K562 (cell line): ENCODE results near the gene MBD4. TPM values are rescaled to one million over a fixed set of nuclear protein-coding genes. Genes with fewer than 3 reads are reported as not detected.
A peak's percentile ranks its signal among the peaks of the same experiment; 100 is the strongest.

Experiments used
- FOXK2 ChIP-seq, 2 experiments: fragments of 450-650 bp; IDR thresholded peaks in 1 of 2; conservative IDR thresholded peaks in 1 of 2; 2 replicates each; pipeline ENCODE4 v1.6.1; 2016; ENCODE audit warnings: low read depth in 2 of 2, mild to moderate bottlenecking in 1 of 2
- HNRNPL ChIP-seq: fragments of 200-400 bp; formaldehyde crosslinking; IDR thresholded peaks from 2 replicates; pipeline ENCODE4 v1.6.1; 2017; ENCODE audit warnings: low read depth, mild to moderate bottlenecking, low read length
- KLF10 ChIP-seq: fragments of 250-450 bp; sonication (Bioruptor Pico); IDR thresholded peaks from 2 replicates; pipeline ENCODE4 v1.6.1; 2021; ENCODE audit warnings: matching md5 sums
- NCOR1 ChIP-seq: fragments of 450-650 bp; IDR thresholded peaks from 2 replicates; pipeline ENCODE4 v1.6.1; 2016; ENCODE audit warnings: mild to moderate bottlenecking, moderate library complexity
- RBBP5 ChIP-seq: fragments of 200-600 bp; sonication (generic); IDR thresholded peaks from 2 replicates; pipeline ENCODE4 v1.6.1; 2012; ENCODE audit warnings: borderline replicate concordance, mild to moderate bottlenecking, low read length, control low read depth, inconsistent platforms; ENCODE audit not compliant: insufficient read depth, poor library complexity, severe bottlenecking
- TEAD2 ChIP-seq: fragments of 450-650 bp; IDR thresholded peaks from 2 replicates; pipeline ENCODE4 v1.6.1; 2016; ENCODE audit warnings: missing genetic modification characterization, control low read depth, missing compliant biosample characterization
- ZNF354B ChIP-seq: fragments of 250-450 bp; sonication (Bioruptor Pico); IDR thresholded peaks from 2 replicates; pipeline ENCODE4 v1.4.0; 2020
- ZNF695 ChIP-seq: fragments of 450-650 bp; formaldehyde crosslinking; IDR thresholded peaks from 2 replicates; pipeline ENCODE4 v1.4.0; 2020; ENCODE audit warnings: mild to moderate bottlenecking, moderate library complexity
- polyA plus RNA-seq, 8 experiments: library from polyadenylated mRNA; depleted of rRNA in 4 of 8; stranded (reverse) in 5 of 8; unstranded in 3 of 8; fragments of >200 nt; fragmentation: Nextera tagmentation in 2 of 8; fragmentation: Illumina TruSeq in 1 of 8; extraction: Ambion mirVana in 2 of 8; extraction: Trizol in 1 of 8; gene quantifications; 2 replicates each; pipeline versions ENCODE4 v1.2.1 to v1.2.3, GENCODE V29; 2011 to 2014; ENCODE audit warnings: inconsistent platforms in 1 of 8, missing spikeins in 1 of 8
- total RNA-seq, 7 experiments: library from RNA; depleted of rRNA in 6 of 7; stranded (reverse); fragments of >200 nt in 6 of 7; fragmentation: Illumina TruSeq in 2 of 7; extraction: Trizol in 2 of 7; gene quantifications; 2 replicates each; pipeline versions ENCODE4 v1.2.1 to v1.2.3, GENCODE V29; 2011 to 2021; ENCODE audit warnings: low replicate concordance in 1 of 7
- TF ChIP-seq, protein P1 (sequence below): fragments of 450-650 bp; IDR thresholded peaks from 2 replicates; pipeline ENCODE4 v1.6.1; 2016; ENCODE audit warnings: low read depth
- TF ChIP-seq, protein P2 (sequence below): fragments of 250-450 bp; sonication (Bioruptor Pico); IDR thresholded peaks from 2 replicates; pipeline ENCODE4 v1.9.0; 2021; ENCODE audit warnings: mild to moderate bottlenecking
- TF ChIP-seq, protein P3 (sequence below): fragments of 450-650 bp; formaldehyde crosslinking; IDR thresholded peaks from 2 replicates; pipeline ENCODE4 v1.4.0; 2020; ENCODE audit warnings: mild to moderate bottlenecking, mixed read lengths
- TF ChIP-seq, protein P4 (sequence below): fragments of 250-450 bp; sonication (Bioruptor Pico); IDR thresholded peaks from 2 replicates; pipeline ENCODE4 v1.5.0; 2021

Gene MBD4
- total and polyA plus RNA-seq, 9 of the 15 experiments (the other 6 are each of a cell fraction or from before 2014, with no cell fraction given): 13.3 to 63.9 (median 39.0) TPM

DNA sequence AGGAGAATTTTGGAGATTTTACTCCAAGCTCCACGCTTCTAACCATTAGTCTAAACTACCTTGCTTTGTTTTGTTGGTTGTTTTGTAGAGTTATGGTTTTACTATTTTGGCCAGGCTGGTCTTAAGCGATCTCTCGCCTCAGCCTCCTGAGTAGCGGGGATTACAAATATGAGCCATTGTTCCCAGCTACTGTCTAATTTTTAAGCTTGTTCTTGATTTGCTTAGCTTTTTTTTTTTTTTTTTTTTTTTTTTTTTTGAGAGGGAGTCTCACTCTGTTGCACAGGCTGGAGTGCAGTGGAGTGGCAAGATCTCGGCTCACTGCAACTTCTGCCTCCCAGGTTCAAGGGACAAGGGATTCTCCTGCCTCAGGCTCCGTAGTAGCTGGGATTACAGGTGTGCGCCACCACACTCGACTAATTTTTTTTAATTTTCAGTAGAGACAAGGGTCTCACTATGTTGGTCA lies 39.8 kb downstream of the MBD4 start (continued):
- TF ChIP-seq HNRNPL (no peak), ZNF354B (CRISPR knock-in tag) (no peak), TEAD2 (tag) (no peak), FOXK2 (conservative IDR thresholded peaks at IDR 0.05 in 1 of 2, IDR thresholded peaks at IDR 0.05 in 1 of 2; ENCODE audit: low read depth in 2 of 2) (peak in 1 of 2 experiments; percentile 6; a peak in 1 of 4 replicates), RBBP5 (no peak), KLF10 (CRISPR knock-in tag) (no peak), ZNF695 (no peak), NCOR1 (peak; percentile 6; the same call in 1 of the 2 replicates)
- TF ChIP-seq, protein P1, sequence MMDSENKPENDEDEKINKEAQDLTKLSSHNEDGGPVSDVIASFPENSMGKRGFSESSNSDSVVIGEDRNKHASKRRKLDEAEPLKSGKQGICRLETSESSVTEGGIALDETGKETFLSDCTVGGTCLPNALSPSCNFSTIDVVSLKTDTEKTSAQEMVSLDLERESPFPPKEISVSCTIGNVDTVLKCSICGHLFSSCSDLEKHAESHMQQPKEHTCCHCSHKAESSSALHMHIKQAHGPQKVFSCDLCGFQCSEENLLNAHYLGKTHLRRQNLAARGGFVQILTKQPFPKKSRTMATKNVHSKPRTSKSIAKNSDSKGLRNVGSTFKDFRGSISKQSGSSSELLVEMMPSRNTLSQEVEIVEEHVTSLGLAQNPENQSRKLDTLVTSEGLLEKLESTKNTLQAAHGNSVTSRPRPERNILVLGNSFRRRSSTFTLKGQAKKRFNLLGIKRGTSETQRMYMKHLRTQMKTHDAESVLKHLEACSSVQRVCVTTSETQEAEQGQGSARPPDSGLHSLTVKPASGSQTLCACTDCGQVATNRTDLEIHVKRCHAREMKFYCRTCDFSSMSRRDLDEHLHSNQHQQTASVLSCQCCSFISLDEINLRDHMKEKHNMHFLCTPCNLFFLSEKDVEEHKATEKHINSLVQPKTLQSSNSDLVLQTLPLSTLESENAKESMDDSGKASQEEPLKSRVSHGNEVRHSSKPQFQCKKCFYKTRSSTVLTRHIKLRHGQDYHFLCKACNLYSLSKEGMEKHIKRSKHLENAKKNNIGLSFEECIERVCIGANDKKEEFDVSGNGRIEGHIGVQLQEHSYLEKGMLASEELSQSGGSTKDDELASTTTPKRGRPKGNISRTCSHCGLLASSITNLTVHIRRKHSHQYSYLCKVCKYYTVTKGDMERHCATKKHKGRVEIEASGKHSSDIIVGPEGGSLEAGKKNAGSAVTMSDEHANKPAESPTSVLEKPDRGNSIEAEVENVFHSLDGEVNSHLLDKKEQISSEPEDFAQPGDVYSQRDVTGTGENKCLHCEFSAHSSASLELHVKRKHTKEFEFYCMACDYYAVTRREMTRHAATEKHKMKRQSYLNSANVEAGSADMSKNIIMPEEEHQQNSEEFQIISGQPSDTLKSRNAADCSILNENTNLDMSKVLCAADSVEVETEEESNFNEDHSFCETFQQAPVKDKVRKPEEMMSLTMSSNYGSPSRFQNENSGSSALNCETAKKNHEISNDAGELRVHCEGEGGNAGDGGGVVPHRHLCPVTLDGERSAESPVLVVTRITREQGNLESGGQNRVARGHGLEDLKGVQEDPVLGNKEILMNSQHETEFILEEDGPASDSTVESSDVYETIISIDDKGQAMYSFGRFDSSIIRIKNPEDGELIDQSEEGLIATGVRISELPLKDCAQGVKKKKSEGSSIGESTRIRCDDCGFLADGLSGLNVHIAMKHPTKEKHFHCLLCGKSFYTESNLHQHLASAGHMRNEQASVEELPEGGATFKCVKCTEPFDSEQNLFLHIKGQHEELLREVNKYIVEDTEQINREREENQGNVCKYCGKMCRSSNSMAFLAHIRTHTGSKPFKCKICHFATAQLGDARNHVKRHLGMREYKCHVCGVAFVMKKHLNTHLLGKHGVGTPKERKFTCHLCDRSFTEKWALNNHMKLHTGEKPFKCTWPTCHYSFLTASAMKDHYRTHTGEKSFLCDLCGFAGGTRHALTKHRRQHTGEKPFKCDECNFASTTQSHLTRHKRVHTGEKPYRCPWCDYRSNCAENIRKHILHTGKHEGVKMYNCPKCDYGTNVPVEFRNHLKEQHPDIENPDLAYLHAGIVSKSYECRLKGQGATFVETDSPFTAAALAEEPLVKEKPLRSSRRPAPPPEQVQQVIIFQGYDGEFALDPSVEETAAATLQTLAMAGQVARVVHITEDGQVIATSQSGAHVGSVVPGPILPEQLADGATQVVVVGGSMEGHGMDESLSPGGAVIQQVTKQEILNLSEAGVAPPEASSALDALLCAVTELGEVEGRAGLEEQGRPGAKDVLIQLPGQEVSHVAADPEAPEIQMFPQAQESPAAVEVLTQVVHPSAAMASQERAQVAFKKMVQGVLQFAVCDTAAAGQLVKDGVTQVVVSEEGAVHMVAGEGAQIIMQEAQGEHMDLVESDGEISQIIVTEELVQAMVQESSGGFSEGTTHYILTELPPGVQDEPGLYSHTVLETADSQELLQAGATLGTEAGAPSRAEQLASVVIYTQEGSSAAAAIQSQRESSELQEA: no peak
- TF ChIP-seq, protein P2, sequence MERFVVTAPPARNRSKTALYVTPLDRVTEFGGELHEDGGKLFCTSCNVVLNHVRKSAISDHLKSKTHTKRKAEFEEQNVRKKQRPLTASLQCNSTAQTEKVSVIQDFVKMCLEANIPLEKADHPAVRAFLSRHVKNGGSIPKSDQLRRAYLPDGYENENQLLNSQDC (CRISPR knock-in tag): no peak
- TF ChIP-seq, protein P3, sequence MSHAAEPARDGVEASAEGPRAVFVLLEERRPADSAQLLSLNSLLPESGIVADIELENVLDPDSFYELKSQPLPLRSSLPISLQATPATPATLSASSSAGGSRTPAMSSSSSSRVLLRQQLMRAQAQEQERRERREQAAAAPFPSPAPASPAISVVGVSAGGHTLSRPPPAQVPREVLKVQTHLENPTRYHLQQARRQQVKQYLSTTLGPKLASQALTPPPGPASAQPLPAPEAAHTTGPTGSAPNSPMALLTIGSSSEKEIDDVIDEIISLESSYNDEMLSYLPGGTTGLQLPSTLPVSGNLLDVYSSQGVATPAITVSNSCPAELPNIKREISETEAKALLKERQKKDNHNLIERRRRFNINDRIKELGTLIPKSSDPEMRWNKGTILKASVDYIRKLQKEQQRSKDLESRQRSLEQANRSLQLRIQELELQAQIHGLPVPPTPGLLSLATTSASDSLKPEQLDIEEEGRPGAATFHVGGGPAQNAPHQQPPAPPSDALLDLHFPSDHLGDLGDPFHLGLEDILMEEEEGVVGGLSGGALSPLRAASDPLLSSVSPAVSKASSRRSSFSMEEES (CRISPR knock-in tag): no peak
- TF ChIP-seq, protein P4, sequence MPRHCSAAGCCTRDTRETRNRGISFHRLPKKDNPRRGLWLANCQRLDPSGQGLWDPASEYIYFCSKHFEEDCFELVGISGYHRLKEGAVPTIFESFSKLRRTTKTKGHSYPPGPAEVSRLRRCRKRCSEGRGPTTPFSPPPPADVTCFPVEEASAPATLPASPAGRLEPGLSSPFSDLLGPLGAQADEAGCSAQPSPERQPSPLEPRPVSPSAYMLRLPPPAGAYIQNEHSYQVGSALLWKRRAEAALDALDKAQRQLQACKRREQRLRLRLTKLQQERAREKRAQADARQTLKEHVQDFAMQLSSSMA (CRISPR knock-in tag): no peak
